DND-41 (cell line): ENCODE measurements around the gene C16orf78.

Experiments
- EZH2 ChIP-seq: IDR thresholded peaks from 3 replicates; pipeline ENCODE4 v1.6.1; 2012; ENCODE audit warnings: borderline replicate concordance, low read depth, mild to moderate bottlenecking, moderate library complexity, low read length, inconsistent platforms; ENCODE audit not compliant: severe bottlenecking
- TF ChIP-seq, protein P1 (sequence below): IDR thresholded peaks from 2 replicates; pipeline ENCODE4 v1.5.1; 2012; ENCODE audit warnings: borderline replicate concordance, low read length, moderate library complexity, mild to moderate bottlenecking; ENCODE audit not compliant: poor library complexity, severe bottlenecking; ENCODE audit errors: extremely low read depth

DNA sequence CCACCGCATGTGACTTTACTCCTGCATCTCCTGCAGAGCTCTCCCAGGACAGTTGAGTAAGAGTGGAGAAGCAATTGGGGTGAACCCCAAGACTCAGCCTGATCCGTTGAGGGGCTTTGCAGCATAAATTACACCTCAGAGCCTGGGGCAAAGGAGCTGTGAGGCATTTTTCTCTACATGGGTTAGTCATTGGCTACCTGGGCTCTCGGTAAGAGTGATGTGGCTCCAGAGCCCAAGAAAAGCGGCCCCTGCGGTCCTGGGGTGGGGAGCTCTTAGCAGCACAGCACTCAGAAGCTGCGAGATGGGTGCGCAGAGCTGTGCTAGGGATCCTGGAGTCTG, 40.4 kb upstream of the C16orf78 start:
- TF ChIP-seq, protein P1, sequence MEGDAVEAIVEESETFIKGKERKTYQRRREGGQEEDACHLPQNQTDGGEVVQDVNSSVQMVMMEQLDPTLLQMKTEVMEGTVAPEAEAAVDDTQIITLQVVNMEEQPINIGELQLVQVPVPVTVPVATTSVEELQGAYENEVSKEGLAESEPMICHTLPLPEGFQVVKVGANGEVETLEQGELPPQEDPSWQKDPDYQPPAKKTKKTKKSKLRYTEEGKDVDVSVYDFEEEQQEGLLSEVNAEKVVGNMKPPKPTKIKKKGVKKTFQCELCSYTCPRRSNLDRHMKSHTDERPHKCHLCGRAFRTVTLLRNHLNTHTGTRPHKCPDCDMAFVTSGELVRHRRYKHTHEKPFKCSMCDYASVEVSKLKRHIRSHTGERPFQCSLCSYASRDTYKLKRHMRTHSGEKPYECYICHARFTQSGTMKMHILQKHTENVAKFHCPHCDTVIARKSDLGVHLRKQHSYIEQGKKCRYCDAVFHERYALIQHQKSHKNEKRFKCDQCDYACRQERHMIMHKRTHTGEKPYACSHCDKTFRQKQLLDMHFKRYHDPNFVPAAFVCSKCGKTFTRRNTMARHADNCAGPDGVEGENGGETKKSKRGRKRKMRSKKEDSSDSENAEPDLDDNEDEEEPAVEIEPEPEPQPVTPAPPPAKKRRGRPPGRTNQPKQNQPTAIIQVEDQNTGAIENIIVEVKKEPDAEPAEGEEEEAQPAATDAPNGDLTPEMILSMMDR = no peak
- TF ChIP-seq EZH2 = no peak
